GM12865 (cell line): ENCODE data around the gene LGALS1.

Source experiments
- DNase-seq: peaks from one replicate; pipeline ENCODE4 v3.0.0; 2010; ENCODE audit warnings: low read depth
- H3K4me3 ChIP-seq: 2 replicates; pipeline ENCODE4 v1.5.1; 2011; ENCODE audit warnings: mild to moderate bottlenecking, low read depth, low read length, control low read depth
- TF ChIP-seq, protein P1 (sequence below): IDR thresholded peaks from 2 replicates; pipeline ENCODE4 v1.5.1; 2011; ENCODE audit warnings: low read length, control low read depth, low read depth, inconsistent platforms; ENCODE audit not compliant: insufficient read depth; ENCODE audit errors: missing control alignments

Gene LGALS1

DNA sequence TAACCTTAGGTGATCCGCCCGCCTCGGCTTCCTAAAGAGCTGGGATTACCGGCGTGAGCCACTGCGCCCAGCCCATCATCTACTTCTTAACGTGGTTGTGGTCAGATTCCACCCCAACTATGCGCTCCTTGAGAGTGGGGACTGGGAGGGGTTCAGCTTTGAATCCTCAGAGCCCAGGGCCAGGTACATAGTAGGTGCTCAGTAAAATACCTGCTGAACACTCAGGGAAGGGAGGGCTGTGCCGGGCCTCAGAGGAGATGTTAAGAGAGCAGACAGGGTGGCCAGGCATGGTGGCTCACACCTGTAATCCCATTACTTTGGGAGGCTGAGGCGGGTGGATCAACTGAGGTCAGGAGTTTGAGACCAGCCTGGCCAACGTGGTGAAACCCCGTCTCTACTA lies 1.2 kb upstream of the LGALS1 start:
- no peak for DNase-seq
- H3K4me3 ChIP-seq = peak overlapping the region; percentile 25
- TF ChIP-seq, protein P1, sequence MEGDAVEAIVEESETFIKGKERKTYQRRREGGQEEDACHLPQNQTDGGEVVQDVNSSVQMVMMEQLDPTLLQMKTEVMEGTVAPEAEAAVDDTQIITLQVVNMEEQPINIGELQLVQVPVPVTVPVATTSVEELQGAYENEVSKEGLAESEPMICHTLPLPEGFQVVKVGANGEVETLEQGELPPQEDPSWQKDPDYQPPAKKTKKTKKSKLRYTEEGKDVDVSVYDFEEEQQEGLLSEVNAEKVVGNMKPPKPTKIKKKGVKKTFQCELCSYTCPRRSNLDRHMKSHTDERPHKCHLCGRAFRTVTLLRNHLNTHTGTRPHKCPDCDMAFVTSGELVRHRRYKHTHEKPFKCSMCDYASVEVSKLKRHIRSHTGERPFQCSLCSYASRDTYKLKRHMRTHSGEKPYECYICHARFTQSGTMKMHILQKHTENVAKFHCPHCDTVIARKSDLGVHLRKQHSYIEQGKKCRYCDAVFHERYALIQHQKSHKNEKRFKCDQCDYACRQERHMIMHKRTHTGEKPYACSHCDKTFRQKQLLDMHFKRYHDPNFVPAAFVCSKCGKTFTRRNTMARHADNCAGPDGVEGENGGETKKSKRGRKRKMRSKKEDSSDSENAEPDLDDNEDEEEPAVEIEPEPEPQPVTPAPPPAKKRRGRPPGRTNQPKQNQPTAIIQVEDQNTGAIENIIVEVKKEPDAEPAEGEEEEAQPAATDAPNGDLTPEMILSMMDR = no peak

DNA sequence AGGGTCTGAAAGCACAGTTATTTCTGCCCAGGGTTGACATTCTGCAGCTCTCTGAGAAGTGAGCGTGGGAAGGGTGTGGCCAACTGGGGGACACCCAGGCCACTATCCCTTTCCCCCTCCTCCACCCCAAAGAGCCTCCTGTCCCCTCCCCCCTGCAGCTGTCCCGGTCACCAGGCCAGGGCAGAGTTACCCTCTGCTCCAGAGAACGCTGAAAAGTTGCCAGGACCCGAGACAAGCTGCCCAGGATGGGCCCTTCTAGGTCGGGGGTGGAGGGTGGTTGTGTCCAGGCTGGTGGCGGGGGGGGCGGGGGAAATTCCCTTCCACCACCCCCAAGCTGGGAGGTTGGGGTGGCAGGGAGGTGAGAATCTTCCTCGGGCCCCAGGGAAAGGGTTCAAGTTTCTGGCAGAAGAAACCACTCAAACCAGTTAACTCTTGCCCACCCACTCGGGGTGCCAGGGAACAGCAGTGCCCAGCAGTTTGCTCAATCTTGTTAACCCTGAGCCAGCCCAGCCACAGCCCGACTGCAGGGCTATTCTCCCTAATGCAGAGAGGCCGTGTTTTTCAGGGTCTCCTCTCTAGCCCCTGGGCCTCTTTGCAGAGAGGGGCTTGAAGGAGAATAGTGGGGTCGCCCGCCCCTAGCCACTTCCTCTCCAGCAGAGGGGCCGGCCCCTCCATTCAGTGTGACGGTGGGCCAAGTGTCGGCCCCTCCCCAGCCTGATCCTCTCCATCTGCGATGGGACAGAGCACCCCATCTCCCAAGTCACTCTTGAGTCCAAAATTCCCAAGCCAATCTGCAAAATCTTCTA lies 697 bp downstream of the LGALS1 start:
- peak overlapping the region; percentile 71 for H3K4me3 ChIP-seq
- peak; percentile 48 for DNase-seq
- TF ChIP-seq, protein P1 = no peak

GRCh38 chr22:37676736-37677492 lies 1.5 kb downstream of the LGALS1 start:
- DNase-seq = peak; percentile 93
- TF ChIP-seq, protein P1 = no peak
- peak overlapping the region; percentile 71 for H3K4me3 ChIP-seq

GRCh38 chr22:37677493-37677974 lies 2.1 kb downstream of the LGALS1 start:
- peak overlapping the region; percentile 71 for H3K4me3 ChIP-seq
- TF ChIP-seq, protein P1 = no peak
- no peak for DNase-seq

DNA sequence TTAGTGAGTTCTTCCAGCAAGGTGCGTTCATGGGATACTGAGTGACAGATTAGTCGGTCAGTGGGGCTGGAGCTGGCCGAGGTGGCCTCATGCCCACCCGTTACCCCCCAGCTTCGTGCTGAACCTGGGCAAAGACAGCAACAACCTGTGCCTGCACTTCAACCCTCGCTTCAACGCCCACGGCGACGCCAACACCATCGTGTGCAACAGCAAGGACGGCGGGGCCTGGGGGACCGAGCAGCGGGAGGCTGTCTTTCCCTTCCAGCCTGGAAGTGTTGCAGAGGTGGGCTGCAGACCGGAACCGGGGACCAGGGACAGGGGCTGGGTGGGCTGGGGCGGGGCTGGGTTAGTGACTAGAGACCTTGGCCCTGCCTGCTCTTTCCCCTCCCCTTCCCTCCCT lies 2.9 kb downstream of the LGALS1 start:
- TF ChIP-seq, protein P1 = no peak
- DNase-seq = no peak
- H3K4me3 ChIP-seq = no peak overlapping the region

- no peak for DNase-seq
- H3K4me3 ChIP-seq = no peak overlapping the region
- TF ChIP-seq, protein P1 = no peak
These were observed 4.2 kb downstream of the LGALS1 start for GRCh38 chr22:37679670-37680069.
